Measurements from ENCODE around the gene HBP1. TPM values are rescaled to one million over a fixed set of nuclear protein-coding genes. Genes with fewer than 3 reads are reported as not detected.
"Not testable (repeated sequence)": the region's sequence is repeated elsewhere in the genome, so short reads cannot be mapped to it uniquely, and the experiment has no call there.

HBP1 gene
- 100 to 1,000 TPM; 101 to 132 (median 119) TPM for polyA plus RNA-seq (ENCODE audit: insufficient read length in 4 of 4)

- peak; percentile 99 to 100 (median 100) for DNase-seq (ENCODE audit: low read depth in 4 of 4, low spot score in 2 of 4)
Measured at GRCh38 chr7:107168233-107169119, at the start of gene HBP1. Gene HBP1 (plus strand): TSS chr7:107169003. CDS start chr7:107179894, 10,891 bp downstream.

DNA sequence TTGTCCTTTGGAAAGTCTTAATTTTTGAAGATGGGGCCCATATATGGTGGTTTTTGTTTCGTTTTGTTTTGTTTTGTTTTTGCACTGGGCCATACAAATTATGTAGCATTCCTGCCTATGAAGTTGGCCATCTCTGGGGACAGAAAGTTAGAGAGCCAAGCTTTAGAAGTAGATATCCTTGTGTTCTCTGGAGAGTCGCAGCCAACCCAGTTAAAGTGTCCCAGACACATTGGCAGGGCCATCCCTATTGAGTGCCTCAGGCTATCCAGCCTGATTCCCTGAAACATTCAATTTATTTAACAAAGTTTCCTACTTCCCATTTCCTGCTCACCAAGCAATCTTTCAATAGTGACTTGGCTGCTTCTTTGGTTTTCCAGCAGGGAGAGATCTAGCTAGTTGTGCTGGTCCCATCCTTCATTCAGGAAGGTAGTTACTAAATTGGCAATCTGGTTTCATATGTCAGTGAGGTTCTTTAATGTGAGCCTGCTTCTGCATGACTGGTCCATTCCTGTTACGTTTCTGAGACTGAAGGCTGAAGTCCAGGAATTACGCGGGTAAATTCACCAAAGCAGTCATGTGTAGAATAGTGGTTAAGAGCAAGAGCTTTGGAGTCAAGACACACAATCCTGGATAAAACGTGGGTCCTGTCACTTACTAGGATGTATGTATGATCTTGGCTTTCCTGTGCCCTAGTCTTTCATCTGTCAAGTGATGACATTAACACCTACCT is 49.3 kb upstream of the HBP1 start:
- no peak for DNase-seq (ENCODE audit: low read depth in 4 of 4, low spot score in 2 of 4)

DNA sequence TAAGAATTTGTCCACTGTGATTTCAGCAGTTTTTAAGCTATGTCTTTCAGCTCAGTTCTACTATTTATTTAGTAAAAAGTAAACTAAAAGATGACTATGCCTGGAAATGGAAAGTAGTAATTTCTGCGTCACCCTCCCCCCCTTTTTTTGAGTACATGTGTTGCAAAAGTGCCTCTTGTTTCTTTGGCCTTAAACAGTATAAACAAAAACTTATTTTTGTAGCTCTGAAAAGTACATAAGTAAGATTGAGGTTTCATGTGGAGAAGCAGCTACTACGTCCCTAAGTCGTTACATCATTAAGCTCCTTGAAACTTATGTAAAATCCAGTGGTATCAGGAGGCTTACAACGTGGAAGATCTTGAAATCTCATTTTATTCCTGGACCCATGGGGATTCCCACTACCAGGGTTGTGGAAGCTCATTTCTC is 46.3 kb upstream of the HBP1 start:
- no peak for DNase-seq (ENCODE audit: low read depth in 4 of 4, low spot score in 2 of 4)

GRCh38 chr7:107123392-107123791 is 45.4 kb upstream of the HBP1 start:
- DNase-seq (ENCODE audit: low read depth in 4 of 4, low spot score in 2 of 4) = no peak

DNA sequence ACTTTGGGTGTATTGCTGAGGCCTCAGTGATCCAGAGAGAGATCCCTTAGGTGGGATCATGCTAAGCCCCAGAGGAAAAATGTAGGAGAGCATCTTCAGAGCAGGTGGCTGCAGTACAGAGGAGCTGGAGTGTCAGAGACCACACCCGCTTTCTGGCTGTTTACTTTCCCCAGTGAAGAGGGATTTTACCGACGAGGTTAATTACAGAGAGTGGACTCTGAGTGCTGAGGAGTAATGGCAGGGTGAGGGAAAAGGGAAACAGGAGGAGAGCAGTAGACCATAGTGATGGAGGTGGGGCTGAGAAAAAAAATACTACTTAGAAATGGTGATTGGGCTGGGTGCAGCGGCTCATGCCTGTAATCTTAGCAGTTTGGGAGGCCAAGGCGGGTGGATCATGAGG is 43.3 kb upstream of the HBP1 start:
- DNase-seq (ENCODE audit: low read depth in 4 of 4, low spot score in 2 of 4) = no peak

DNA sequence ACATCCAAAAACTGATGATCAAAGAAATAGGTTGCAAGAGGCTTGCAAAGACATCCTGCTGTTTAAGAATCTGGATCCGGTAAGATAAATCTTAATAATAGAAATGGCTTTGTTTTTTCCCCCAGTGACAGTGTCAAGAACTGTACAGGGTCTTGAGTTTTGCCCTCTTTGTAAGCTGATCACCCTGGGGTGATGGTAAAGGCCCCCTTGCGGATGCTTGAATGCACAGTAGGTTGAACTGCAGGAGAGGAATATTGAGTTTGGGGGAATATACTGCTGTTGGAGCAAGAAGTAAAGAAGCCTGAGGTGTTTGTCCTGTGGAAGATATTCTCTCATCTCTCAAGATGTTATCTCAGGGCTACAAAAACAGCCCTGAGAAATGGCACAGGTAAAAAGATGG is 40.6 kb upstream of the HBP1 start:
- no peak for DNase-seq (ENCODE audit: low read depth in 4 of 4, low spot score in 2 of 4)

GRCh38 chr7:107128748-107129147 is 40.1 kb upstream of the HBP1 start:
- DNase-seq (ENCODE audit: low read depth in 4 of 4, low spot score in 2 of 4) = no peak

- no peak for DNase-seq (ENCODE audit: low read depth in 4 of 4, low spot score in 2 of 4)
Measured at GRCh38 chr7:107130487-107131220, 38.1 kb upstream of the HBP1 start.

GRCh38 chr7:107133396-107133795 is 35.4 kb upstream of the HBP1 start:
- no peak for DNase-seq (ENCODE audit: low read depth in 4 of 4, low spot score in 2 of 4)

DNA sequence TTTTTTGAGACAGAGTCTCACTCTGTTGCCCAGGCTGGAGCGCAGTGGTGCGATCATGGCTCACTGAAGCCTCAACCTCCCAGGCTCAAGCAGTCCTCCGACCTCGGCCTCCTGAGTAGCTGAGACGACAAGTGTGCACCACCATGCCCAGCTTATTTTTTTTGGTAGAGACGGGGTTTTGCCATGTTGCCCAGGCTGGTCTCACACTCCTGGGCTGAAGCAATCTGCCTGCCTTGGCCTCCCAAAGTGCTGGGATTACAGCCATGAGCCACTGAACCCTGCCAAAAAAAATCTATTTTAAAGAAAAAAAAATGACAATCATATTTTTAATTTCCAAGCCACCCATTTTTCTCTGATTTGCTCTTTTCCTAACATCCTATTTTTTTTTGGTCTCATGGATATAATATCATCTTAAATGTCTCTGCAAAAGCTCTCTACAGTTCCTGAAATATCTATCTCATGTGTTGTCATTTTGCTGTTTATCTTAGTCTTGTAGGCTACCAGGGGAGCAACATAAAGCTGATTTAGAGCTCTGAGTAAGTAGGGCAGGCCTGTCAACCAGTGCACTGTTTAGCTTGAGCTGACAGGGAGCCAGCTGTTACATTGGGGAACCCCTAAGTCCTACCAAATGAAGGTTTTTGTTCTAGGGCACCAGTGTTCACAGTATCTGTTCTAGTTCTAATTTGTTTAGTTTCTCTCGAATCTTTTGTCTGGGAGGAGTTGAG is 29.9 kb upstream of the HBP1 start:
- no peak for DNase-seq (ENCODE audit: low read depth in 4 of 4, low spot score in 2 of 4)

DNA sequence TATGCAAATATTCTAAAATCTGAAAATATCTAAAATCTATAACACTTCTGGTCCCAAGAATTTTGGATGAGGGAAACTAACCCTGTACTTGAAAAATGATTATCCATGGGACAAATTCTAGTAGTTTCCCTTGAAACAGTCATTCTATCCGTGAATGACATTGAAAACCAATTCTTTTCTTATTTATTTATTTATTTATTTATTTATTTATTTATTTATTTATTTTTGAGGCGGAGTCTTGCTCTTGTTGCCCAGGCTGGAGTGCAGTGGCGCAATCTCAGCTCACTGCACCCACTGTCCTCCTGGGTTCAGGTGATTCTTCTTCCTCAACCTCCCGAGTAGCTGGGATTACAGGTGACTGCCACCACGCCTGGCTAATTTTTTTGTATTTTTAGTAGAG is 24.9 kb upstream of the HBP1 start:
- DNase-seq (ENCODE audit: low read depth in 4 of 4, low spot score in 2 of 4) = not testable (repeated sequence)

- DNase-seq (ENCODE audit: low read depth in 4 of 4, low spot score in 2 of 4) = no peak
Measured at GRCh38 chr7:107145067-107145838, 23.6 kb upstream of the HBP1 start.

DNA sequence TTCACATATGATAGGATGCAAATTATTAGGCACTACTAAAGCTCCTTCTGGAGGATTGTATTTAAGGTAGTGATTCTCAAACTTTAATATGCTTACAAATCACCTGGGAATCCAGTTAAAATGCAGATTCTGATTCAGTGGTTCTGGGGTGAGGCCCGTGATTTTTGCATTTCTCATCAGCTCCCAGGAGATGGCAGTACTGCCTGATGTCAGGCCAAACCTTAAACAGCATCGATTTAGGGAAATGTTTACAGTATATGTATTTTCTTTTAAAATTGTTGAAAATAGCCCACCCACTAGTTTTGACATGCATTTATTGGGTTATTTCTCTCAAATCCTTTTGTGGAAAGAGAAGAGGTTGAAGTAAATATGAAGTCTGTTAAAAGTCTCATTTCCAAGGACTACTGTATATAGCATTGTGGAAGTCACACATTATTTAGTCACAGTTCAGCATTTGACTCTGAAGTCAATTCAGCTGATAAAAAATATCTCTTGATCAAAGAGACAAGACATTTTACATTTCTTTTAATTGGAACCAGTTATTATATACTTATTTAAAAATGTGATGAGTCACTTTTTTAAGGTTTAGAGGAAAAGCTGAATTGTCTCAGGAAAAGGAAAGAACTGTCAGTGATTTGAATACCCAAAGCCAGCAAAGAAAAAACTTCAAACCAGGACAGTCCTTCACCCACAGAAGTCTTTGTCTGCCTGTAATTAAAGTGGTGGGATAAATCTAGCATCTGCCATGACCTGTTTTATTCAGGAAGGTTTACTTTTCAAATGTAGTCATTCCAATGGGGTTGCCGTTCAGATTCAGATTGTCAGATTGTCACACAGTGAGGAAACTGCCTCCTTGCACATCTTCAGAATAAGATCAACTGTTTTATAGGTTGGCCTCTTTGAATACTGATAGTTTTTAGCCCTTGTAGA is 21.1 kb upstream of the HBP1 start:
- DNase-seq (ENCODE audit: low read depth in 4 of 4, low spot score in 2 of 4) = no peak

DNA sequence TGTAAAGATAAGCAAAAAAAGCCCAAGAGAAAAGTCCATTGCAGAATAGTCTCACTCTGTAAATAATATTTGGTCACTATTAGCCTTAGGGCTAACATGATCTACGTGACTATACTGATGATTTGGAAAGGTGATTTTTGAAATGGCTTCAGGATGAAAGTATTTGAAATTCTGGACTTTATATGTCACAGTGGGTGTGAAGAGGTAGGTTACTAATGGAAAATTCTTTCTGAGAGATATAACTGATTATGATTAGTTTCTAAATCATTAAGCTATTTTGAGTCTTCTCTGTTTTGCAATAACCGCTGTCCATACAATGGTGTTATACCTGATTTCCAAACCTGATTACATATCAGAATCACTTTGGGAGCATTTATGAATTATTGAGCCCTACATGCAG is 20.1 kb upstream of the HBP1 start:
- DNase-seq (ENCODE audit: low read depth in 4 of 4, low spot score in 2 of 4) = no peak

DNA sequence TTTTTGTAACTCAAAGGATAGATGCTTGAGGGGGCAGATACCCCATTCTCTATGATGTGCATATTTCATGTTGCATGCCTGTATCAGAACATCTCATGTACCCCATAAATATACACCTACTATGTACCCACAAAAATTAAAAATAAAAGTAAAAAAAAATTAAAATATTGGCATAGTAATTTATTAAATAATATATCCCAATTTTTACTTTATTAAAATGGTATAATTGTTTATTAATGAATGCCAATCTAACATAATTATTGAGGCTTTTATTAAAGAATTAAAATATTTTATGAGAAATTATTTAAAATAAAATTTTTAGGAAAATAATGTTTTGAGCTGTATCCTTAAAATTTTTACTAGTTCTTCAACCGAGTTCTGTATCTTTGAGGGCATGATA is 18.9 kb upstream of the HBP1 start:
- no peak for DNase-seq (ENCODE audit: low read depth in 4 of 4, low spot score in 2 of 4)

GRCh38 chr7:107150375-107151073 is 18.3 kb upstream of the HBP1 start:
- DNase-seq (ENCODE audit: low read depth in 4 of 4, low spot score in 2 of 4) = peak in 1 of 4 donors; percentile 59

DNA sequence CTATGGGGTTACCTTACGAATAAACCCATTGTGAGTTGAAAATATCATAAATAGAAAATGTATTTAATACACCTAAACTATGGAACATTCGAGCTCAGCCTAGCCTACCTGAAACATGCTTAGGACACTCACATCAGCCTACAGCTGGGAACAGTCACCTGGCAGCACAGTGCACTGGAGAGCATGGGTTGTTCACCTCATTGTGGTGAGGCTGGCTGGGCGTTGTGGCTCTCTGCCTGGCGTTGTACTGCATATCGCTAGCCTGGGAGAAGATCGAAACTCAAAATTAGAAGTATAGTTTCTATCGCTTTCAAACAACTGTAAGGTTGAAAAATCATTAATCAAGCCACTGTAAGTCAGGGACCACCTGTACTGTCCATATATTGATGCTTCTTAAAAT is 17.3 kb upstream of the HBP1 start:
- DNase-seq (ENCODE audit: low read depth in 4 of 4, low spot score in 2 of 4) = no peak

GRCh38 chr7:107152011-107152410 is 16.8 kb upstream of the HBP1 start:
- DNase-seq (ENCODE audit: low read depth in 4 of 4, low spot score in 2 of 4) = no peak

Measured in left renal cortex interstitium (tissue), 4 donors.